Subcutaneous abdominal adipose tissue (tissue), 5 donors: ENCODE data around the gene LLGL2.

Source experiments
- H3K27ac ChIP-seq: one replicate; pipeline ENCODE4 v1.7.0; 2013; ENCODE audit warnings: low read depth, mild to moderate bottlenecking, inconsistent platforms, low read length, moderate library complexity
- H3K27me3 ChIP-seq, 5 donors: one replicate each; pipeline ENCODE4 v1.7.0; 2013; ENCODE audit warnings: low read length in 5 of 5, inconsistent platforms in 1 of 5; ENCODE audit not compliant: control insufficient read depth in 5 of 5, insufficient read depth in 4 of 5
- H3K36me3 ChIP-seq, 5 donors: one replicate each; pipeline ENCODE4 v1.7.0; 2013; ENCODE audit warnings: low read length in 5 of 5; ENCODE audit not compliant: control insufficient read depth in 5 of 5, insufficient read depth in 5 of 5
- H3K4me1 ChIP-seq, 5 donors: one replicate each; pipeline ENCODE4 v1.7.0; 2013; ENCODE audit warnings: low read length in 5 of 5, mild to moderate bottlenecking in 3 of 5, moderate library complexity in 1 of 5; ENCODE audit not compliant: control insufficient read depth in 5 of 5, insufficient read depth in 5 of 5
- H3K4me3 ChIP-seq, 5 donors: one replicate each; pipeline ENCODE4 v1.7.0; 2013; ENCODE audit warnings: low read length in 5 of 5, low read depth in 1 of 5
- H3K9ac ChIP-seq, 5 donors: one replicate each; pipeline ENCODE4 v1.7.0; 2013; ENCODE audit warnings: low read length in 5 of 5, mild to moderate bottlenecking in 4 of 5, moderate library complexity in 3 of 5
- H3K9me3 ChIP-seq, 5 donors: one replicate each; pipeline ENCODE4 v1.7.0; 2013; ENCODE audit warnings: low read length in 5 of 5; ENCODE audit not compliant: control insufficient read depth in 5 of 5
- donor health status: healthy.
- donor health status: healthy.
- donor health status: healthy.
- donor health status: healthy.
- donor health status: healthy.

Gene LLGL2

DNA sequence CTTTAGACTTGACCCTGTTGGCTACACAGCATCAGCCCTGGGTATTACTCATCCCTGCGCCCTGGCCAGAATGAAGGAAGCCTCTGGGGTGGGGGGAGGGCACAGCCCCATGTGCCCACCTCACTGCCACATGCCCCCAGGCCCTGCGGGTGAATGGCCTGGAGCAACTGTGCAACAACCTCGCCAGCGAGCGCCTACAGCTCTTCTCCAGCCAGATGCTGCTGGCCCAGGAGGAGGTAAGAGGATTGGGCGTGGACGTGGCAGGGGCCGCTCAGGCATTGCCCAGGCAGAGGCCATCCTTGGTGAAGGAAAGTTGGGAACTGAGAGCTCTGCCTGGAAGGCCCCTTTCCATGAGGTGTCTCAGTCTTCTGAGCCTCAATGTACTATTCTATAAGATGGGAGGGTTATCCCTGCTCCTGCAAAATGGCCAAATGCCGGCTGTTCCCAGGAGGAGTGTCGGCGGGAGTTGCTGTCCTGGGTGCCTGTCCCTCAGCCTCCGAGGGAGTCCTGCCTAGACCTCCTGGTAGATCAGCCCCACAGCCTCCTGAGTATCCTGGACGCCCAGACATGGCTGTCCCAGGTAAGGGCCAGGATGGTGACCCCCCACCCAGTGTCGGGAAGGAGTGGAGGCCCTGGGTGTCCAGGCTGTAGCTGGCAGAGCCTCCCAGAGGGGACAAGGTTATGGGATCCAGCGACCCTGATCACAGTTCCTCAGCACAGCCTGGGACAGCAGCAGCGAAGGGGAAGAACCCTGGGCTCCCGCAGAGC, 71.0 kb downstream of the LLGL2 start:
- no peaks in the 10 kb centered on the region for H3K4me1 ChIP-seq
- H3K27me3 ChIP-seq, result no peaks in the 10 kb centered on the region
- no peak overlapping the region for H3K27ac ChIP-seq
- no peak overlapping the region for H3K4me3 ChIP-seq
- H3K9me3 ChIP-seq, result no peaks in the 10 kb centered on the region
- H3K36me3 ChIP-seq, result peaks cover 0 to 4% (median 0%) of the 10 kb centered on the region in 5 donors
- H3K9ac ChIP-seq, result no peak overlapping the region

DNA sequence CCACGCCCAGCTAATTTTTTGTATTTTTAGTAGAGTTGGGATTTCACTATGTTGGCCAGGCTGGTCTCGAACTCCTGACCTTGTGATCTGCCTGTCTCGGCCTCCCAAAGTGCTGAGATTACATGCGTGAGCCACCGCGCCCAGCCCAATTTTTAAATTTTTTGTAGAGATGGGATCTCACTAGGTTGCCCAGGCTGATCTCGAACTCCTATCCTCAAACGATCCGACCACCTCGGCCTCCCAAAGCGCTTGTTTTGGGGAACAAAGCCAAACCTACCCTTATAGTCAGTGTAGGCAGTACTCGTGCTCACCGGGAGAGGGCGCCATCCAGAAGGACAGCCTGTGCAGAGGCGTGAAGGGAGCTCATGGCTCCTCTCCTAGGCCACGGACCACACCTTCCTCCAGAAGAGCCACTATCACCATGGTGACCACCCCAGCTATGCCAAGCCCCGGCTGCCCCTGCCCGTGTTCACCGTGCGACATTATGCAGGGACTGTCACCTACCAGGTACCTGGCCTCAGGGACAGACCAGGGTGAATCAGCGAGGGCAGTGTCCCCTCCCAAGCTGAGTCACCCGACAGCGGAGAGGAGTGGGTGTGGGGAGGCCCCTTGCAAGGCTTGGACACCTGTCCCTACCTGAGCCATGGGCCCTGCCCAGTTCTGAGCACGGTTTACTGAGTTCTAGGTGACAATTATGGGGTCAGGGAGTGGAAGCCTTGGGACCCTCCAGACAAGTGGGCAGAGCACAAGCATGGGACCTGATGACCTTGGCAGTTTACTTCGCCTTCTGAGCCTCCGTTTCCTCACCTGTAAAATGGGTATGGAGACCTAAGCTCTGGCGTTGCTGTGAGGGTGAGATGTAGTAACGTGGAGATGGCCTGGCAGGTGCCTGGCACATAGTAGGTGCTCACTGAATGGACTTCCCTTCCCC, 75.8 kb downstream of the LLGL2 start:
- peaks cover 0 to 8% (median 4%) of the 10 kb centered on the region in 5 donors for H3K36me3 ChIP-seq
- H3K27me3 ChIP-seq, result no peaks in the 10 kb centered on the region
- H3K27ac ChIP-seq, result no peak overlapping the region
- H3K9me3 ChIP-seq, result no peaks in the 10 kb centered on the region
- peaks cover 0 to 4% (median 0%) of the 10 kb centered on the region in 5 donors for H3K4me1 ChIP-seq
- H3K4me3 ChIP-seq, result no peak overlapping the region
- no peak overlapping the region for H3K9ac ChIP-seq

DNA sequence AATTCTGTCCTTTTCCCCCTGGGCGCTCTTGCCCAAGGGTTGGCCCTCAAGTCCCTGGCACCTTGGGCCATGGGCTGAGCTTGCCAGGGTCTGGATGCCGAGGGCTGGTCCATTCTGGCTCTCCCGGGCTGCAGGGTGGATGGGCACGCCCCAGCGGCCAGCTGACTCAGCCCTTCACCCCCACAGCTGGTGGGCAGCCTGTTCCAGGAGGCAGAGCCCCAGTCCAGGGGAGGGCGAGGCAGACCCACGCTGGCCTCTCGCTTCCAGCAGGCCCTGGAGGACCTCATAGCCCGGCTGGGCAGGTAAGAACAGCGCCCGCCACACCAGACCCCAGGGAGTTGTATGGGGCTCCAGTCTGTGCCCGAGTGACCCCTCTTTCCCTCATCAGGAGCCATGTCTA, 77.1 kb downstream of the LLGL2 start:
- Histone ChIP-seq H3K9me3 (no peaks in the 10 kb centered on the region), H3K4me3 (no peak overlapping the region), H3K9ac (no peak overlapping the region), H3K27ac (no peak overlapping the region), H3K36me3 (peaks cover 0 to 8% (median 4%) of the 10 kb centered on the region in 5 donors), H3K4me1 (peaks cover 0 to 4% (median 0%) of the 10 kb centered on the region in 5 donors), H3K27me3 (no peaks in the 10 kb centered on the region)

DNA sequence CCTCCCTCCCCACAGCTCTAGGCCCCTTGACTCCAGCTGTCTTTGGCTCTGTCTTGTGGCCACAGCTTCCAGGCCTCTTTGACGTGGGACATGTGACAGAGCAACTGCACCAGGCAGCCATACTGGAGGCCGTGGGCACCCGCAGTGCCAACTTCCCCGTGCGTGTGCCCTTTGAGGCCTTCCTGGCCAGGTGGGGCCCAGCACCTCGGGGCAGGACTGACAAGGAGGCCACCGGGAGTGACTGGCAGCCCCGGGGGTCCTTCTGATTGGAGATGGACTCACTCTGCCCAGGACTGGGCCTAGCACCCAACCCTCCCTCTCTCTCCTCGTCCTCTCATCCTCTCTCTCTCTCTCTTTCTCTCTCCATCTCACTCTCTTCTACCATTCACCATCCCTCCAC, 77.6 kb downstream of the LLGL2 start:
- H3K36me3 ChIP-seq, result peaks cover 0 to 8% (median 4%) of the 10 kb centered on the region in 5 donors
- no peak overlapping the region for H3K4me3 ChIP-seq
- no peak overlapping the region for H3K27ac ChIP-seq
- no peaks in the 10 kb centered on the region for H3K27me3 ChIP-seq
- H3K9ac ChIP-seq, result no peak overlapping the region
- peaks cover 0 to 4% (median 0%) of the 10 kb centered on the region in 5 donors for H3K4me1 ChIP-seq
- no peaks in the 10 kb centered on the region for H3K9me3 ChIP-seq

DNA sequence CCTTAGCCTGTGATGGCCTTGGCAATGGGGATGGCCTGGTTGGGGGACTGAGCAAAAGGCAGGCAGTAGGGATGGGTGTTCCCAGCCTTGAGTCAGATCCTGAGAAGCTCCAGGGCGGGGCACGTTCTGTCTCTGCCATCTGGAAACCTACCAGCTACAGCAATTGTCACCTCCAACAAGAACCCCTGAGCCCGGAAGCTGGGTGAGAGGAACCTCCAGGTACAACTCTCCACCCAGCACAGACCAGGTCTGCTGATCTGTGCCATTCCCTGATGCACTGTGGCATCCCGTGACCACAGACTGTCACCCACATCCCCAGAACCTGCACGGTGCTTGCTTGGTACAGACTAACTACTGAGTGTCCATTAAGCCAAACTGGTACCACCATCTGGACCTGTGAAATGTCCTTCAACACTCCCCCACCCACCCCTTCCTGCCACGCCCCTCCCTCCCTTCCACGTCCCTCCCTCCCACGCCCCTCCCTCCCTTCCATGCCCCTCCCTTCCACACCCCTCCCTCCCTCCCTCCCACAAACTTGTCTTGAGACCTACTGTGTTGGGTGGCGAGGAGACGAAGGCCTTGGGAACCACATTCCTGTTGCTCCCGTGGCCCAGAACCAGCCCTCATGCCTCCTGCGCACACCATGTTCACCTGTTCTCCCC, 78.7 kb downstream of the LLGL2 start:
- Histone ChIP-seq H3K4me3 (no peak overlapping the region), H3K9ac (no peak overlapping the region), H3K27ac (no peak overlapping the region), H3K27me3 (no peaks in the 10 kb centered on the region), H3K9me3 (no peaks in the 10 kb centered on the region), H3K36me3 (peaks cover 0 to 8% (median 4%) of the 10 kb centered on the region in 5 donors), H3K4me1 (peaks cover 0 to 4% (median 0%) of the 10 kb centered on the region in 5 donors)

DNA sequence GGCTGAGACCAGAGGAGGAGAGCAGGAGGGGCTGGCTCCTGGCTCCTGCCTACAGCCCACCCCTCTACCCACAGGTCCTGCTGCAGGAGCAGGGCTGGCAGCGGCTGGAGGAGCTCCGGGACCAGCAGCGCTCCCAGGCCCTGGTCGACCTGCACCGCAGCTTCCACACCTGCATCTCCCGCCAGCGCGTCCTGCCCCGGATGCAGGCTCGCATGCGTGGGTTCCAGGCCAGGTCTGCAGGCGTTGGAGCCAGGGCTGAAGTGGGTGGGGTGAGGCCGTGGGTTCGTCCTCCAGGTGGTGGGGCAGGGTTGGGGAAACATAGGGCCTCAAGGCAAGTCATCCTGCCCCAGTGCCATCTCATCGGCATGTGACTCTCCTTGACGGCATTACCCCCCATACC, 80.3 kb downstream of the LLGL2 start:
- Histone ChIP-seq H3K36me3 (peaks cover 0 to 12% (median 6%) of the 10 kb centered on the region in 5 donors), H3K4me3 (no peak overlapping the region), H3K9ac (no peak overlapping the region), H3K9me3 (no peaks in the 10 kb centered on the region), H3K27ac (no peak overlapping the region), H3K4me1 (peaks cover 0 to 4% (median 0%) of the 10 kb centered on the region in 5 donors), H3K27me3 (no peaks in the 10 kb centered on the region)

DNA sequence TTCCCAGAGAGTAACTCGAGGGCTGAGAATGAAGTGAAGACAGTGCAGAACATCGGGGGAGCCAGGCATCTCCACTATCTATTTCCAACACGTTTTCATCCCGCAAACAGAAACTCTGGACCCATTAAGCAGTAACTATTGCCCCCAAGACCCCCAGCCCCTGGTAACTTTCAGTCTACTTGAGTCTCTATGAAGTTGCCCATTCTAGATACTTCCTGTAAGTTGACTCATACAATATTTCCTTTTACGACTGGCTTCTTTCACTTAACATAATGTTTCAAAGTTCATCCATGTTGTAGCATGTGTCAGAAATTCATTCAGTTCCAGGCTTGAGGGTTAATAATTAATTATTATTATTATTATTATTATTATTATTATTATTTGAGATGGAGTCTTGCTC, 81.6 kb downstream of the LLGL2 start:
- Histone ChIP-seq H3K27ac (no peak overlapping the region), H3K4me3 (no peak overlapping the region), H3K27me3 (no peaks in the 10 kb centered on the region), H3K9ac (no peak overlapping the region), H3K4me1 (peaks cover 0 to 4% (median 0%) of the 10 kb centered on the region in 5 donors), H3K9me3 (no peaks in the 10 kb centered on the region), H3K36me3 (peaks cover 0 to 18% (median 12%) of the 10 kb centered on the region in 5 donors)

DNA sequence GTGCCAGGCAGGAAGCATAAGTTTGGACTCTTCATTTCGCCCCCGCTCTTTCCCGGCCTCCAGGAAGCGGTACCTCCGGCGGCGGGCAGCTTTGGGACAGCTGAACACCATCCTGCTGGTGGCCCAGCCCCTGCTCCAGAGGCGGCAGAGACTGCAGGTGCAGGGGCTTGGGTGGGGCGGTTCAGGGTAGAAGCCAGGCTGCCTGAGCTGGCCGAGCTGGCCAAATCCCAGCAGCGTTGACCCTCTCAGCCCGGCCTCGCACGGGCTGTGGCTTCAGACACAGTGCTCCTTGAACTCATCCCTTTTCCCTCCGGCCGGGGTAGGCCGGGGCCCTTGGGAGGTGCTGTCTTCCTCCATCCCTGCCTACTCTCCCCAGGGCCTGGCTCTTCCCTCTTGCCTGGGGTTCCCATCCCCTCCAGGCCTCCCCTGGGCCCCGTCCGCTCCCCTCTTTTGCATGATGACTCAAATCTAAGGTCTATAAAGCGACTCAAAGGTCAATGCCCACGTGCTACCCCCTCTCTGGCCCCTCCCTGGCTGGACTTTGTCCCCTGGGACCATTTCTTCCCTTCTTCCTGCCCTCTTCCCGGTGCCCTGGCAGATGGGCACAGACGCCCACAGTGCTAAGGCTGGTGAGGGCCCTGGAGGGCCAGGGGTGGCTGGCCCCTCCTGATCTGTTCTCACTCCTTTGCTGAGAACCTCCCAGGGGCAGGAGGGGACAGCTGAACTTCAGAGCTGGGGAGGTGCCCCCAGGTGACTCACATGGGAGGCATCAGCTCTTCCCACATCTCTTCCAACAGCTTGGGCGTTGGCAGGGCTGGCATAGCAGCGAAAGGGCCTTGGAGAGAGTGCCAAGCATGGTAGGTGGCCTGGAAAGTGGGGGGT, 84.8 kb downstream of the LLGL2 start:
- Histone ChIP-seq H3K27me3 (no peaks in the 10 kb centered on the region), H3K36me3 (peaks cover 0 to 45% (median 35%) of the 10 kb centered on the region in 5 donors), H3K4me1 (no peaks in the 10 kb centered on the region), H3K4me3 (no peak overlapping the region), H3K9ac (no peak overlapping the region), H3K27ac (no peak overlapping the region), H3K9me3 (no peaks in the 10 kb centered on the region)

DNA sequence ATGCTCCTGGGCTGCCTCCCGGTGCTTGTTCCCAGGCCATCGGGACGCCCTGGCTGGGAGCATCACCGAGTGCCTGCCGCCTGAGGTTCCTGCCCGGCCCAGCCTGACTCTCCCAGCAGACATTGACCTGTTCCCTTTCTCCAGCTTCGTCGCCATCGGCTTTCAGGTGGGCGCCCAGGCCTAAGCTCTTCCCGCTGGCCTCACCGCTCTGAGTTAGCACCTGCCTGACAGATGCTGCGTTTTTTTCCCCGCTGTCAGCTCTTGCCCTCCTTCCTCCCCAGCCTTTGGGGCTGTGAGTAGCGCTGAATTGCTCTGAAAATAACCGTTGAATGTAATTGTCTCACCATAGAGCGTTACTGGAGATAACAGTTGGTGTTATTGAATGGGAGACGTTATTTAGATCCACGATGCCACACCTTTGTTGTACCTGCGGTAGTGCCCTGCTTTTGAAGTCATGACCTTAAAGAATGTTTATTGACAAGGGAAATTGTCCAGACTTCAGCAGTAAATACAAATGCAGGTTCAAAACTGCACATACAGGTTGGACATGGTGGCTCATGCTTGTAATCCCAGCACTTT, 86.4 kb downstream of the LLGL2 start:
- H3K9me3 ChIP-seq, result no peaks in the 10 kb centered on the region
- no peak overlapping the region for H3K27ac ChIP-seq
- H3K9ac ChIP-seq, result peak overlapping the region in 1 of 5 donors; percentile 5
- no peaks in the 10 kb centered on the region for H3K27me3 ChIP-seq
- no peaks in the 10 kb centered on the region for H3K4me1 ChIP-seq
- no peak overlapping the region for H3K4me3 ChIP-seq
- peaks cover 0 to 60% (median 48%) of the 10 kb centered on the region in 5 donors for H3K36me3 ChIP-seq
